HG03039 (cell line): ENCODE data around the gene FBXO47.
"Not testable (repeated sequence)": the region's sequence is repeated elsewhere in the genome, so short reads cannot be mapped to it uniquely, and the experiment has no call there.

Experiments
- ATAC-seq: cut with Tn5 transposase; IDR thresholded peaks from one replicate; pipeline ENCODE4 v1.9.1; 2021; ENCODE audit warnings: mild to moderate bottlenecking, moderate library complexity; ENCODE audit not compliant: unreplicated experiment

Gene FBXO47

GRCh38 chr17:38980490-38981217 is 13.5 kb upstream of the FBXO47 start:
- no peak for ATAC-seq

- no peak for ATAC-seq
These were observed 11.0 kb upstream of the FBXO47 start for GRCh38 chr17:38978180-38978579.

- ATAC-seq = not testable (repeated sequence)
These were observed 9.0 kb upstream of the FBXO47 start for GRCh38 chr17:38976187-38976551.

- ATAC-seq = no peak
These were observed 3.6 kb upstream of the FBXO47 start for GRCh38 chr17:38970804-38971203.

- no peak for ATAC-seq
These were observed 2.9 kb upstream of the FBXO47 start for GRCh38 chr17:38970128-38970527.

- no peak for ATAC-seq
These were observed 2.1 kb upstream of the FBXO47 start for GRCh38 chr17:38969281-38969680.

- ATAC-seq = no peak
These were observed 5.8 kb downstream of the FBXO47 start for GRCh38 chr17:38961413-38961812.

- no peak for ATAC-seq
These were observed 6.8 kb downstream of the FBXO47 start for GRCh38 chr17:38960402-38960801.

GRCh38 chr17:38959508-38959907 is 7.7 kb downstream of the FBXO47 start:
- no peak for ATAC-seq

GRCh38 chr17:38958756-38959155 is 8.4 kb downstream of the FBXO47 start:
- ATAC-seq = no peak

GRCh38 chr17:38958326-38958725 is 8.9 kb downstream of the FBXO47 start:
- no peak for ATAC-seq

- ATAC-seq = not testable (repeated sequence)
These were observed 13.4 kb downstream of the FBXO47 start for GRCh38 chr17:38953800-38954199.

- ATAC-seq = no peak
These were observed 20.0 kb downstream of the FBXO47 start for GRCh38 chr17:38947189-38947588.

GRCh38 chr17:38943607-38944006 is 23.6 kb downstream of the FBXO47 start:
- ATAC-seq = no peak

- no peak for ATAC-seq
These were observed 24.4 kb downstream of the FBXO47 start for GRCh38 chr17:38942696-38943334.

GRCh38 chr17:38940404-38940803 is 26.8 kb downstream of the FBXO47 start:
- no peak for ATAC-seq

GRCh38 chr17:38939987-38940386 is 27.2 kb downstream of the FBXO47 start:
- ATAC-seq = no peak

GRCh38 chr17:38933962-38934361 is 33.2 kb downstream of the FBXO47 start:
- ATAC-seq = not testable (repeated sequence)

GRCh38 chr17:38930782-38931181 is 36.4 kb downstream of the FBXO47 start:
- ATAC-seq = not testable (repeated sequence)

GRCh38 chr17:38926293-38927070 is 40.7 kb downstream of the FBXO47 start:
- ATAC-seq = no peak

GRCh38 chr17:38925263-38925995 is 41.8 kb downstream of the FBXO47 start, which contains the start of gene LASP1NB:
Gene LASP1NB, plus strand, starts transcription at chr17:38925614.
- no peak for ATAC-seq
